HG03159 (cell line): ENCODE data around the gene DNAL1.

ENCODE experiments used
- ATAC-seq: cut with Tn5 transposase; IDR thresholded peaks from one replicate; pipeline ENCODE4 v1.9.1; 2021; ENCODE audit warnings: mild to moderate bottlenecking, moderate library complexity; ENCODE audit not compliant: unreplicated experiment

Gene DNAL1

DNA sequence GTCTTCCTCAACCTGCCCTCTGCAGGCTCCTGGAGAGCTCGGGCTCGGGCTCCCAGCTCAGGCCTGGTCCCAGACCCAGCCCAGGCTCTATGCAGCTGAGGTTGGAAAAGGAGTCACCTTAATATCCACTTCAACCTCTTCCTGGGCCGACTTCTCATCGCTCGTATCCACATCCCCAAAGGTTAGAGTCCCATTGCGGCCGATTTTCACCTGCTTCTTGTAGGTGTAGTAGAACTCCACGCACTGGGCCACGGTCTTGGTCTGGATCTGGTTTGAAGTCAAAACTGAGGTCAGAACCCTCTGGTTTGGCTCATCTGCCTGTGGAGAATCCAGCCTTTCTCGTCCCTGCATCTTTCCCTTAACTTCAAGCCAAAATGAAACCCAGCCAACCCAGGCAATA is 77.8 kb downstream of the DNAL1 start:
- no peak for ATAC-seq

- no peak for ATAC-seq
These were observed 78.6 kb downstream of the DNAL1 start for GRCh38 chr14:73723406-73723796.

GRCh38 chr14:73723797-73724661 is 79.2 kb downstream of the DNAL1 start:
- no peak for ATAC-seq

GRCh38 chr14:73724696-73725095 is 79.9 kb downstream of the DNAL1 start:
- no peak for ATAC-seq

GRCh38 chr14:73725116-73726024 is 80.6 kb downstream of the DNAL1 start:
- no peak for ATAC-seq

GRCh38 chr14:73726025-73726961 is 81.5 kb downstream of the DNAL1 start:
- ATAC-seq: no peak

DNA sequence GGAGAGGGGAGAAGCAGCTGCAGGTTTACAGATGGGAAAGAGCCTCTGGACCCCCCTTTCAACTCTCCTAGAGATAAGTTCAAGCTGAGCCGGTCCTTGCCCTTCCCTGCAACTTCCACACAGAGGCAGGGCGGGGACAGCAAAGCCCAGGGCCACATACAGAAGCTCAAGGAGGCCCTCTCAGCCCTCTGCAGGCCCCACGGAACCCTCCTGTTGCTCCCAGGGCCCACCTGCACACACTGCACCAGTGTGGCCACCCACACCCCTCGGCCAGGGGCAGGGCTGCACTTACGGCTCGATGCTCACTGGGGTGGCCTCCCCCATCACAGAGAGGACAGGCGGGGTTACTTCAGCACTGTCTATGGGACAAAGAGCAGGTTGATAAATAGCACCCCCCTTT is 82.4 kb downstream of the DNAL1 start:
- no peak for ATAC-seq

- no peak for ATAC-seq
These were observed 84.0 kb downstream of the DNAL1 start for GRCh38 chr14:73728717-73729330.

- ATAC-seq: no peak
These were observed 84.9 kb downstream of the DNAL1 start for GRCh38 chr14:73729556-73730265.

DNA sequence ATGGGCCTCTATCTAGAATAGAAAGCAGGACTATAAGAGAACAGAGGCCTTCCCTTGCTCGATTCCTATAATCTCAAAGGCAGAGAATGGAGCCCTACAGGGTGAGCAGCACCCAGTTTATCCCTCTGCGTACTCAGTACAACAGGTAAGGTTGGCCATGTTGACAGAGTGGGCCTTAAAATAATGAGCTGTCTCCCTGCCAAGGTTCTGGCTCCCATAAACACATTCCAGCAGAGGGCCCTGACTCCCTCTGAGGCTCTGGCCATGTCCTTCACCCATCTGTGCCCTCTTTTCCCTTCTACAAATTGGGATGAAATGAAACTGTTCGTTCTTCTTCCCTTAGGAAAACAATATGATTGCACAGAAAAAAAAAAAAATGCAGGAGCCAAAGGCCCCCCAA is 86.3 kb downstream of the DNAL1 start:
- no peak for ATAC-seq

- ATAC-seq: no peak
These were observed 87.2 kb downstream of the DNAL1 start for GRCh38 chr14:73732006-73732405.

DNA sequence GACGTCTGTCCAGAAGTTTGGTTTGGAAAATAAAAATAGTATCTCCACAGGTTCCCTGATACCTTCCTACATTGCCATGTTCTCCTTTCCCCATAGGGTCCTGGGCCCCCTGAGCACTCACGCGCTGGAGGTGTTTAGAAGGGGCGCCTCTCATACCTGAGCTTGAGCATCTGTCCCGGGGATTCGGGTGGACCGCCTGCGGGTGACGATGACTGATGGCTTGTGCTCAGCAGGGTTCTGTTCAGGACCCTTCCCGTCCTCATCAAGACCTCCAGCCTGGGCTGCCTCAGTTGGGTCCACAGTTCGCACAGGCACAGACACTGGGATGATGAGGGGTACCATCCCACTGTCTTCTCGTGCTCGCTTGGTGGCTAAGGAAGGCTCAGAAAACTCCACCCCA is 92.1 kb downstream of the DNAL1 start:
- no peak for ATAC-seq

DNA sequence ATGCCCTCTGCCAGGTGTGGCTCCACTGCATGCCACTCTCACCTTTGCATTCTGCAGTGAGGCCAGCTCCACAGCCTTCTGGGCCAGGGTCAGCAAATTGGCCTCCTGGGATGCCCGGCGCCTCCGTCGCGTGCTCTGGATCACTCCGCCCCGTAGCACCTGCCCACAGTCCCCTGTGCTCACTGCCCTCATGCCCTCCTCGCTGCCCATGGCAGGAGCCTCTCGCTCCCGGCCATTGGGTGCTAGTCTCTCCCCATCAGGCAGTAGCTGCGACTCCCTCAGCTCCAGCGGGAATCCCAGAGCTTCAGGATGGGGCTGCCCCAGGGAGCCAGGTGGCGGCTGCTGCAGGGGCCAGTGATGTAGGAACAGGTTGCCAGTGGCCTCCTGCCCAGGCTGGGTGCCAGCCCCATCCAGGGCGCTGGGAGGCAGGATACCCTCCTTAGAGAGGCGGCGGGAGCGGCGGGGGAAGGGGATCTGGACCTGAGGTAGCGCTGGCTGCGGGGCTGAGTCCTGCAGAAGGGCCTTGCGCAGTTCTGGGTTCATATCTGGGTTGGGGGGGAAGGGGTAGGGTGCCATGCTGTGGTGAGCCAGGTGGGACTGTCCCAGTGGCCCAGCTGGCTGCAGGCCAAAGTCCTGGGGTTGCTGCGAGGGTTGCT is 93.9 kb downstream of the DNAL1 start:
- ATAC-seq: no peak

DNA sequence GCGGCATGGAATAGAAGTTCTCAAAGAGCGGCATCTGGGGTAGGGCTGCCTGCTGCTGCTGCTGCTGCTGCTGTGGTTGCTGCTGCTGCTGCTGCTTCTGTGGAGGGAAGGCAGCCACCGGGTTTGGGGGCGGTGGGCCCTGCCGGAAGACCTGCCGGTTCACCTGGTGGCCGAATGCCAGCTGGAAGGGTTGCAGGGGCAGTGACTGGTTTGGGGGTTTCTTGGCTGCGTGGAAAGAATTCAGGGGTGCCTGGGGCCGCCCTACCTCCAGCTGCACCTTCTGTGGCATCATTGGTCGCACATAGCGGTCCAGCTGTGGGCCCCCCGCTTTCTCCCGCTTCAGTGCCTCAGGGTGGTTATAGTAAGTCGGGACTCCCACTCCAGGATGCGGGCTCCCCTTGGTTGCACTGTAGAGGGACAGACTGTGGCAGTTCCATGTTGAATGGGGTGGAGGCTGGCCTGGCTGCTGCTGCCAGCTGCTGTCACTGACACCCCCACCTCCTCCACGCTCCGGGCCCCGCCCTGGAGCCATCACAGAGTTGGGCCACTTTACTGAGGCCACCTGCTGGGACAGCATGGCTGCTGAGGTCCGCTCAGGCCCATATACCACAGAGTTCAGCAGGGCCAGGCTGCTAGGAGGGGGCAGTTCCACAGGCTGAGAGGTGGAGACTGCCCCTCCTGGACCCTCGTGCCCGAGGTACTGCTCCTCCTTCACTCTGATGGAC is 94.5 kb downstream of the DNAL1 start:
- ATAC-seq: no peak

GRCh38 chr14:73739899-73740617 is 95.3 kb downstream of the DNAL1 start:
- ATAC-seq: no peak

- no peak for ATAC-seq
These were observed 96.0 kb downstream of the DNAL1 start for GRCh38 chr14:73740618-73741326.

DNA sequence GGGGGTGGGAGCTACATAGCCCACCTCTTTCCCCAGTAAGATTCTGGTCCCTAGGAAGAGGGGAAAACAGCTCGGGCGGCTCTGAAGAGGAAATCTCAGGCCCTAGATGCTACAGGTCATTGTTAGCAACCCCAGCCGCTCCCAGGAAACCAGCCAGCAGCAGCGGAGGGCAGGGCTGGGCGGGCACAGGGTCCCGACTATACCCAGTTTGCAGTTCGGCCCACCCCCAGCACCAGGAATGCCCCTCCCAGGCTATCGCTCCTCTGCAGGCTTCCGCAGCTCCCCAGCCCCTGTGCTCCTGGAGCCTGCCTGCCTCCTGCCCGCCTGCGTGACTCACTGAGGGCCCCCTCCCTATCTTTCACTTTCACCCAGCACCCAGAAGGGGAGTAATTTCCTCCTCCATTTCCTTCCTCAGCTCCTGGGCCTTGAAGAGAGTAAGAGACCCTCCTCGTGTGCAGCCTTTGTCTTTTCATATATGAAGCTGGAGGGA is 96.6 kb downstream of the DNAL1 start:
- no peak for ATAC-seq
